GM18508 (cell line): Measurements from ENCODE around the gene KLC4.
"Not testable (repeated sequence)": the region's sequence is repeated elsewhere in the genome, so short reads cannot be mapped to it uniquely, and the experiment has no call there.

Experiments
- ATAC-seq: cut with Tn5 transposase; IDR thresholded peaks from one replicate; pipeline ENCODE4 v1.9.1; 2021; ENCODE audit warnings: moderate number of reproducible peaks; ENCODE audit not compliant: insufficient read depth, unreplicated experiment

Gene KLC4

GRCh38 chr6:43035495-43036194, 23.8 kb upstream of the KLC4 start:
- no peak for ATAC-seq

DNA sequence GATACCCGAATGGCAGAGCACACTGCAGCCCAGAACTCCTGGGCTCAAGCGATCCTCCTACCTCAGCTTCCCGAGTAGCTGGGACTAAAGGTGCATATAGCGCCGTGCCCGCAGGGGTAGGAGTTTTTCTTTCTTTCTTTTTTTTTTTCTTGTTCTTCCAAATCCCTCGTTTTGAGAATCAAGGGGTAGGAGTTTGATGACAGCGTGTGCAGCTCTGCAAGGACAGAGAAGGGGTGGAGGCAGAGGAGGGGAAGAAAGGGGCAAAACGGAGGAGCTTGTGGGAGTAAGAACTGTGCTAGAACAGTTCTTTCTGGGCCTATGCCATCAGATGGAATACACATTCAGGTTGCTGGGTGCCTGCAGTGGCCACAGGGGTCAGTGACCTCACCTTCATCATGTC, 22.7 kb upstream of the KLC4 start:
- no peak for ATAC-seq

DNA sequence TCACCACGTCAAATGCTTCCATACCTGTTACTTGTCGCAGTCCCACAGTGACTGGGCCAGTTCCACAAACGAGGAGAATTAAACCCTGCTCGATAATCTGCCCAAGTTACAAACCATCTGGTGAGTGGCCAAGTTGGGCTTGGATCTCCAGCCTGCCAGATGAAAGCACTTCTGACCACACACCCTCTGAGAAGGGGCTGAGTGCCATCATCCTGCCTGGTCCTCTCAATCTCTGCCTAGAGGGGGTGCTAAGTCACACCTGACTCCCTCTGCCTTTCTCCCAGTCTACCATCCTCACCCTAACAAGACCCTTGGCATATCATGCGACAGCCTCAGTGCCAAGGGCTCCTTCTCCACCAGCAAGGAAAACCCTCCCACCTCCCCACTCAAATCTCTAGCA, 22.2 kb upstream of the KLC4 start:
- ATAC-seq = no peak

GRCh38 chr6:43037706-43038105, 21.7 kb upstream of the KLC4 start:
- ATAC-seq = no peak

DNA sequence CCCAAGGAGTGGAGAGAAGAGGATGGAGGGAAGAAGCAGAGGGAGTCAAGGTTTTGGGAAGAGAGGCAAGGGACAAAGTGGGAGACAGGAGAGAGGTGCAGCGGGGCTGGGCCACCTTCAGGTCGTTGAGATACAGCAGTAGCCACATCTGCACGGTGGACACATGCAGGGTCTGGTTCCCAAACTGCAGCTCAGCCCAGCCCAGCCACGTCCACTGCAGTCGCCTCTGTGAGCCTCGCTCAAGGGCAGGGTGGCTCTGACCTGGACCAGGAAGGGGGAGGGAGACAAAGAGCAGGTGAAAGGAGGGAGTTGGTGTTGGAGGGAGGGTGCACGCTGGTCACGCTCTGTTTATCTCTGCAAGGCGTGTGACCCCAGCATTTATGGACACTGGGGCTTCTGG, 20.7 kb upstream of the KLC4 start:
- ATAC-seq = no peak

GRCh38 chr6:43040542-43041257, 18.7 kb upstream of the KLC4 start:
- ATAC-seq = no peak

GRCh38 chr6:43041475-43041874, 18.0 kb upstream of the KLC4 start:
- ATAC-seq = not testable (repeated sequence)

DNA sequence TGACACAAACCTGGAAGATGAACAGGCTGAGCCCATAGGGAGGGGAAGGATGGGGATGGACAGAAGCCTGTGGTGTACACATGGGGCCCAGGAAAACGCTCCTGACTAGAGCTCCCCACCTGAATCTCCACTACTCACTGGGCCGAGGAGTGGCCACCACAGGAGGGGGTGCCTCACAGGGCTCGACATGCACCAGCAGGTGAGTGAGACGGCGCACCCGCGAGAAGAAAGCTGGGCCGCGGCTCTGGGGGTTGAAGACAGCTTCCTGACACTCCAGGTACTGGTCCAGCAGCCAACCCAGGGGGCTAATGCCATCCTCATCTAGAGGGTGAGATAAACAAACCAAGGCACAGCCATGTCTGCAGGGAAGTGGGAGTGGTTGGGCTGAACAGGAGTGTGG, 16.1 kb upstream of the KLC4 start:
- no peak for ATAC-seq

DNA sequence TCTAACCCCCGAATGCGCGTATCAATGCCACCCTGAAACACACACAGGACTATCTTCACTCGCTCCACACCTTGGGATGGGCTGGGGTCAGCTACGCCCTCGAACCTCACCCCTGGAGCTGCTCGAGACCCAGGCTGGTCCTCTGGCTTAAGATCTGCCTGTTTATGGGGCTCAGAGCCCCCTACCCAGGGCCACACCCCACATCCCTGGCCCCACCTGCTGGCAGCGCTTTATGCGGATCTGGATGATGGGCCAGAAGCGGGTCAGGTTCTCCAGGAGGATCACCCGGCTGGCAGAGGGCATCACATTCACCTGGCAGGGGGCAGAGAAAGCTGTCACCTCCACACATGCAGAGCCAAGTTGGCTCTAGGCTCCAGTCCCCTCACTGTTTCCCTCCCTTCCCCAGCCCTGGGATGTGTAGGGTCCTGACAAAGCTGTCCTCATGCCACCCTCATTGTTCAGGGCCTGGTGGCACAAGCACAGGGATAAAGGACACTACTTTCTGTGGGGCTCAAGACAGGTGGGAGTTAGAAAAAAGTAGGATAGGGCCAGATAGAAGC, 14.0 kb upstream of the KLC4 start:
- no peak for ATAC-seq

DNA sequence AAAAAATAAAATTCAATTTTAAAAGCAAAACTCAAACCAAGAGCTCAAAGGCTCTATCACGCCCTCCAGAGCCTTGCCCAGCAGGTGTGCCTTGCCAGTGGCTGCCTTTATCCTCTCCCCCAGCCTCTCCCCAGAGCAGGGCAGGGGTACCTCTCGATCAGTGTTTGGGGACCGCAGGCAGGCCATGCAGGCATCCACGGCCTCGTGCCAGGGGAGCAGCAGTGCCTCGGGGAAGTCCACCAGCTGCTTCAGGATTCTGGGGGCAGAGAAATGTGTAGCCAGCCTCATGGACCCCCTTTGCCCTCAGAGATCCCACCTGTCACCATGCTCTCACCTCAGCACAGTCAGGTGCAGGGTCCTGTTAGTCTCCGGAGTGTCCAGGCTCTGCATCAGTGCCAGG, 11.4 kb upstream of the KLC4 start:
- no peak for ATAC-seq

DNA sequence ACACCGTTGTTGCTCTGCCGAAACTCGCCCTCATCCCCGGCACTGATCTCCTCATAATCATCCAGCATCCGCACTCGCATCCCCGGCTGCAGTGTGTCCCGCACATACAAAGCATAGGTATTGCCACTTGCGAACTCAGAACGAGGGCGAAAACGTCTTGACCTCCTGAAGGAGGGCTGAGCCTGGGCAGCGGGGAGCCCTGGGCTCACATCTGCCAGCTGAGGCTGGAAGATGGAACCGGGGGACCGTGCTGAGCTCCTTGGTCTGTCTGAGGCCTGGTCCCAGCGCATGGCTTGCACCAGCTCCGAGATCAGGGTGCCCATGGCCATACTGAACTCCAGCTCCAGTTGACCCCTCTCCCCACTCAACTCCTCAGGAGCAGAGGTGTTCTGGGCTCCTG, 8.4 kb upstream of the KLC4 start:
- no peak for ATAC-seq

DNA sequence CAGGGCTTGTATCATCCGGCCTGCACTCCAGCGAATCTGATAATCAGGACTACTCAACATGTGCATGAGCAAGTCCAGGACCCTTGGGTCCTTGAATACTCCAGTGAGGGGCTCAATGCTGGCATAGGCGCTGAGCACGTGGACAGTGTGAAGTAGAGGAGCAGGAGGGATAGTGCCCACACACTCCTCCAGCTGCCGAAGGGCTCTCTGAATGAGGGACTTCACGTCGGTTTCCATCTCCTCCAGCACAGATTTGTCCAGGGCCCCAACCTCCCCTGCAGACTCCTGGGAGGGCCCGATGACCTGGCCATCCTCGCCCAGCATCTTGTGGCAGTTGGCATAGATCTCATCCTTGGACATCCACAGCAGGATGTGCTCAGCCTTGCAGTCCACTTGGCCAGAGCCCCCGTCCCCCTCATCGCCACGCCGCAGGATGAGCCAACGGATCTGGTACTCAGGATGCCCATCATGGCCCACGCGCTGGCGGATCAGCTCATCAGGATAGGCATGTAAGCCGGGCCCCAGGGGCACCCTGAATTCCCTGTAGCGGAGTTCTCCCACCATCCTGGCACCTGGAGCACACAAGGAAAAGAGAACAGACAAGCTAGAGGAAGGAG, 7.1 kb upstream of the KLC4 start:
- ATAC-seq = no peak

DNA sequence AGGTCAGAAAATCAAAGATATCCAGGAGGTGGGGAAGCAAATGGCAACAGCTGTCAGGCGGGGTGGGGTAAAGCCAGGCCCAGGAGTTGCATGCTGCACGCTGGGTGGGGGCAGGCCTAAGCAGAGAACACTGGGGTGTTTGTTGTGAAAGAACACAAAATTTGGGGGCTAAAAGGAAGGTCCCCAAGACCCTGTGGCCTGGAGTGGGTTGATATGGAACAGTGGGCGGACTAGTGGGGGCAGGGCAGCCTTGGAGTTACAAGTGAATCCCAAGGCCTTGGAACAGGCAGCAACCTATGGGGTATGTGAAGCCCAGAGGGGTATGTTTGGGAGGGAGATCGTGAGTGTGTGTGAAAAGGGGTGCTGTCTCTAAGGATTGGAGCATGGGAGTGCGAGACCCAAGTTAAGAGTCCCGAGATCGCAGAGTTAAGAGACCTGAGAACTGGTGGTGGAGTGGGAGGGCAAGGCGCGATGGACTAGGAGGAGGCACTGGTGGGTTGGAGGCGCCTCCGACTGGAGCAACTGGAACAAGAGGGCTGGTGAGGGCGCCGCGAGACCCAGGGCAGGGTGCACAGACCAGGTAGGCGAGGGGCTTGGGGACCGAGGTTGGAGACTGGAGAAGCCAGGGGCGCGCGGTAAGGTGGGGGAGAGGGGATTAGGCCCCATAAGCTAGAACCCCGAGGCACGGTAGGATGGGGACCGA, 6.4 kb upstream of the KLC4 start:
- ATAC-seq = no peak

- ATAC-seq = peak; percentile 46
Measured at GRCh38 chr6:43053545-43054205, 5.8 kb upstream of the KLC4 start, which contains the start of gene CUL7. CUL7 (minus strand) TSS chr6:43053851; CDS start chr6:43052788, 1,063 bp downstream.

- no peak for ATAC-seq
Measured at GRCh38 chr6:43054206-43054943, 5.1 kb upstream of the KLC4 start.

DNA sequence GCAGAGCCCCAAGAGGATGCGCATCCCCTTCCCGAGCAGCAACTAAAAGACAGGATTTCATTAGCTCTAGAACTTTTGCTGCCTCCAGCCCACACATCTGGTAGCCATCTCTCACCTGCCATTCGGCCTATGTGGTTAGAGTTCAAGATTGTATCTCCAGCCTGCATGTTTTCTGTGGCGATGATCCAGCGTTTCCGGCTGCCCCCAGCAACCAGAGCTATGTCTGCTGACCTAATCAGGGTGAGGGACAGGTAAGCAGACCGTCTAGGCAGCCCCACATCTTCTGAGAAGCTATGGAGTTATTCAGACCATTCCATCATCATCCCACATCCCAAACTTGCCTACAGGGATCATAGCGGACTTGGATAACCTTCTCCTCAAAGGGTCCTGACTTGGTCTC, 3.5 kb upstream of the KLC4 start:
- ATAC-seq = no peak

- no peak for ATAC-seq
Measured at GRCh38 chr6:43058531-43058930, 900 bp upstream of the KLC4 start.

DNA sequence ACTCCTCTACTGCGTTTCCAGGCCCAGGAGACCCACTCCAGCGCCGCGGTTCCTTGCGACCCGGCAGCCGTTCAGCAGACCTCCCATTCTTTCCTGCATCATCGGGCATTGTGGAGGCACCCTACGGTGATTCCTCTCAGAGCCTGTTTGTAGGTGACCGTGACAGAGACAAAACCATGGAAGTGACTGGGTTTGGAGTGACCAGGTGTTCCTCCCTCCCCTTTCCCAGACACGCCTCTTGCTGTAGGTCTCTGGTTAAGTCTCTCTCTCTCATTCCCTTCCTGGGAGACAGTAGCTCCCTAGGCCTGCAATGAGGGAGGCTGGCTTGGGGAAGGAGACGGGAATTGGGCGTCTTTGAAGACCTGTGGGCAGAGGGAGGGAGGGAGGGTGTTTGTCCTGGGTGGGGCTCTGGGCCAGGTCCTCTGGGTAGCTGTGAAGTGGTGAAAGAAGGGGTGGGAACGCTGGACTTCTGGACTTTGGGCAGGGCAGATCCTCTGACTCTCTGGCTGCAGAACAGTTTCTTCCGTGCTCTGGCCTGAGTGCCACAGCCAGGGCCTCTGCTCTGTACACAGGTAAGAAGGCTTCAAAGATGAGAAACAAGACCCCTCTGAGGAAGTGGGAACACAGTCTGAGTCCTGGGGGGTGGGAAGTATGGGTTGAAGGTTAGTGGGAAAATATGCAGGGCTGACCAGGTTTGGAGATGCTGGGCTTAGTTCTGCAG, 763 bp downstream of the KLC4 start:
- ATAC-seq = no peak
